Neuron (in vitro differentiated cells): ENCODE results near the gene SLC33A1.

Source experiments
- H2AFZ ChIP-seq: one replicate; pipeline ENCODE4 v1.6.1; 2013; ENCODE audit warnings: low read depth, mild to moderate bottlenecking, inconsistent platforms, low read length, moderate library complexity
- H3K27me3 ChIP-seq: one replicate; pipeline ENCODE4 v1.6.1; 2013; ENCODE audit warnings: low read length; ENCODE audit not compliant: insufficient read depth
- H3K36me3 ChIP-seq: one replicate; pipeline ENCODE4 v1.6.1; 2013; ENCODE audit warnings: low read length; ENCODE audit not compliant: insufficient read depth
- H3K4me1 ChIP-seq: one replicate; pipeline ENCODE4 v1.6.1; 2013; ENCODE audit warnings: low read length; ENCODE audit not compliant: insufficient read depth
- H3K4me3 ChIP-seq: 2 replicates; pipeline ENCODE4 v1.5.1; 2013; ENCODE audit warnings: mild to moderate bottlenecking, low read length, moderate library complexity
- H3K9me3 ChIP-seq: one replicate; pipeline ENCODE4 v1.6.1; 2013; ENCODE audit warnings: low read length

The SLC33A1 gene

DNA sequence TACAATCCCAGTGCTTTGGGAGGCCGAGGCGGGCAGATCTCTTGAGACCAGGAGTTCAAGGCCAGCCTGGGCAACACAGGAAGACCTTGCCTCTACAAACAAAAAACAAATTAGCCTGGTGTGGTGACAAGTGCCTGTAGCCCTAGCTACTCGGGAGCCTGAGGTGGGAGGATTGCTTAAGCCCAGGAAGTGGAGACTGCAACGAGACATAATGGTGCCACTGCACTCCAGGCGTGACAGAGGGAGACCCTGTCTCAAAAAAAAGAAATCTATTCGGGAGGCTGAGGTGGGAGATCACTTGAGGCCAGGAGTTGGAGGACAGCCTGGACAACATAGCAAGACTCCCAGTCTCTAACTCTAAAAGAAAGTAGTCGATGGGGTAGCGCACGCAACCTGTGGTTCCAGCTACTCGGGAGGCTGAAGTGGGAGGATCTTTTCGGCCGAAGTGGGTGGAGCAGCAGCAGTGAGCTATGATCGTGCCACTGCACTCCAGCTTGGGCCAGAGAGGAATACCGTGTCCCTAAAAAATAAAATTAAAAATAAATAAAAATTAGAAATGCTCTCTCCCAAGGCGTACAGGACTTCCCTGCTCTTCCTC, 48.9 kb downstream of the SLC33A1 start:
- H2AFZ ChIP-seq: no peak overlapping the region
- no peaks in the 10 kb centered on the region for H3K9me3 ChIP-seq
- no peaks in the 10 kb centered on the region for H3K27me3 ChIP-seq
- H3K4me1 ChIP-seq: no peaks in the 10 kb centered on the region
- H3K36me3 ChIP-seq: no peaks in the 10 kb centered on the region
- peak overlapping the region; percentile 73 for H3K4me3 ChIP-seq

DNA sequence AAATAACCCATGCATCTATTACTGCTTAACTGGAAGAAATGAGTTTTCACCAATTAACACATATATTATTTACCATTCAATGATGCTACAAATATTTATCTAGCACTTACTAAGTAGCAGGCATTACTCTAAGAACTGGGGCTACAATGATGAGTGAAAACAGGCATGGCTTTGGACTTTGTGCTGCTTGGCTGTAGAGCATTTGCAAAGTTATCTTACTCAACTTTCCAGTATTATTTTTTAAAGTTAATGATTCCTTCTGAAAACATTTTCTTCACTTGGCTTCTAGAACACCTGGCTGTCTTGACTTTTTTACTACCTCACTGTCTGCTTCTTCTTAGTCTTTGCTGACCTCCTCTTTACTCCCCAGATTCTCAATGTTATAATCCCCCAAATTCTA, 49.9 kb downstream of the SLC33A1 start:
- Histone ChIP-seq H3K9me3 (no peaks in the 10 kb centered on the region), H3K4me1 (no peaks in the 10 kb centered on the region), H3K4me3 (no peak overlapping the region), H3K36me3 (peaks cover 4% of the 10 kb centered on the region), H3K27me3 (no peaks in the 10 kb centered on the region), H2AFZ (no peak overlapping the region)

DNA sequence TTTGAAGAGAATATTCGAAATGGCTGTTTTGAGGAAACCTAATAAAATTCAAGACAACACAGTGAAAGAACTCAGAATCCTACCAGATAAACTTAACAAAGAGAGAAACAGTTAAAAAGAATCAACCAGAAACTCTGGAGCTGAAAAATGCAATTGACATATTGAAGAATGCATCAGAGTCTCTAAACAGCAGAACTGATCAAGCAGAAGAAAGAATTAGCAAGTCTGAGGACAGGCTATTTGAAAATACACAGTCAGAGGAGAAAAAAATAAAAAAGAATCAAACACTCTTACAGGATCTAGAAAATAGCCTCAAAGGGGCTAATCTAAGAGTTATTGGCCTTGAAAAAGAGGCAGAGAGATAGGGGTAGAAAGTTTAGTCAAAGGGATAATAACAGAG, 61.7 kb downstream of the SLC33A1 start:
- Histone ChIP-seq H3K4me3 (no peak overlapping the region), H3K27me3 (no peaks in the 10 kb centered on the region), H3K9me3 (peaks cover 13% of the 10 kb centered on the region), H3K36me3 (peaks cover 3% of the 10 kb centered on the region), H2AFZ (no peak overlapping the region), H3K4me1 (no peaks in the 10 kb centered on the region)

DNA sequence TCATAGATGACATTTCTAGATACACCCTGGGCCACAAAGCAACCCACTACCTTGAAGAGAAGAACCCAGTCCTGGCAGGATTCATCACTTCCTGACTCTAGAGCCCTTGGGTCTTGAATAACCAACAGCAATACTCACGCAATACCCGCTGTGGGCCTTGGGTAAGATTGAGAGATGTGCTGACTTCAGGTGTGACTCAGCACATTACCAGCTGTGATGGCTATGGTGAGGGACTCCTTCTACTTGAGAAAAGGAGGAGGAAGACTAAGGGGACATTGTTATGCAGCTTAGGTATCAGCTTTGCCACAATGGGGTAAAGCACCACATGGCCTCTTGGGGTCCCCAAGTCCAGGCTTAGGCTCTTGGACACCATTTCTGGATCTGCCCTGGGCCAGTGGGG, 63.0 kb downstream of the SLC33A1 start:
- no peak overlapping the region for H3K4me3 ChIP-seq
- H3K27me3 ChIP-seq: no peaks in the 10 kb centered on the region
- no peaks in the 10 kb centered on the region for H3K4me1 ChIP-seq
- peaks cover 3% of the 10 kb centered on the region for H3K36me3 ChIP-seq
- peaks cover 13% of the 10 kb centered on the region for H3K9me3 ChIP-seq
- H2AFZ ChIP-seq: no peak overlapping the region

DNA sequence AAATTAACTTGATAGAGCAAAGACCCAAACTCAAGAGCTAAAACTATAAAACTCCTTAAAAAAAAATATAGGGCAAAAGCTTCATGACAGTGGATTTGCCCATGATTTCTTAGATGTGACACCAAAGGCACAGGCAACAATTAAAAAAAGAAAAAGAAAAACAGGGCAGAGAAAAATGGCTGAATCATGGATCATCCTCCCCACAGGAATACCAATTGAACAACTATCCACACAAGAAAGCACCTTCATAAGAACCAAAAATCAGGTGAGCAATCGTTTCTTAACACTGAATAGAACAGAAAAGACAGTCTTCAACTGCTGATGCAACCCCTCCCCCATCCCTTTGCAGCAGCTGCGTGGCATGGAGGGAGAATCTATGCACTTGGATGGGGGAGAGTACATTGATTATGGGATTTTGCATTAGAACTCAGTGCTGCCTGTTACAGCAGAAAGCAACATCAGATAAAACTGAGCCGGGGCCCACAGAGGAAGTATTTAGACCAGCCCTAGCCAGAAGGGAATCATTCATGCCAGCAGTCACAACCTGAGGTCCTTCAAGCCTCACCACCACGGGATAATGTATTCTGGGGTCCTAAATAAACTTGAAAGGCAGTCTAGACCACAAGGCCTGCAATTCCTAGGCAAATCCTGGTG, 63.8 kb downstream of the SLC33A1 start:
- Histone ChIP-seq H3K9me3 (peaks cover 13% of the 10 kb centered on the region), H3K4me3 (no peak overlapping the region), H3K4me1 (no peaks in the 10 kb centered on the region), H3K36me3 (peaks cover 3% of the 10 kb centered on the region), H2AFZ (no peak overlapping the region), H3K27me3 (no peaks in the 10 kb centered on the region)

DNA sequence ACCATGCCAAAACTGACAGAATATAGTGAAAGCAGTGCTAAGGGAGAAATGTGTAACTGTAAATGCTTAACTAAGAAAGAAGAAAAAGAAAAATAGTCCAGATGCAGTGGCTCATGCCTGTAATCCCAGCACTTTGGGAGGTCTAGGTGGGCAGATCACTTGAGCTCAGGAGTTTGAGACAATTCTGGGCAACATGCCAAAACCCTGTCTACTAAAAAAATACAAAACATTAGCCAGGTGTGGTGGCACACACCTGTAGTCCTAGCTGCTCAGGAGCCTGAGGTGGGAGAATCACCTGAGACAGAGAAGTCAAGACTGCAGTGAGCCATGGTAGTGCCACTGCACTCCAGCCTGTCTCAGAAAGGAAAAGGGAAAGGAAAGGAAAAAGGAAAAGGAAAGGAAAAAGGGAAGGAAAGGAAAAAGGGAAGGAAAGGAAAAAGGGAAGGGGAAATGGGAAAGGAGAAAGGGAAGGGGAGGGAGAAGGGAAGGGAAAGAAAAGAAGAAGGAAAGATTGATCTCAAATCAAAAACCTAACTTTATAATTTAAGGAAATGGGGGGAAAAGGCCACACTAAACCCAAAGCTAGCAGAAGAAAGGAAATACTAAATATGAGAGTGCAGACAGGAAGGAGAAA, 68.4 kb downstream of the SLC33A1 start:
- no peaks in the 10 kb centered on the region for H3K9me3 ChIP-seq
- H2AFZ ChIP-seq: no peak overlapping the region
- no peak overlapping the region for H3K4me3 ChIP-seq
- H3K27me3 ChIP-seq: no peaks in the 10 kb centered on the region
- H3K4me1 ChIP-seq: no peaks in the 10 kb centered on the region
- H3K36me3 ChIP-seq: no peaks in the 10 kb centered on the region

DNA sequence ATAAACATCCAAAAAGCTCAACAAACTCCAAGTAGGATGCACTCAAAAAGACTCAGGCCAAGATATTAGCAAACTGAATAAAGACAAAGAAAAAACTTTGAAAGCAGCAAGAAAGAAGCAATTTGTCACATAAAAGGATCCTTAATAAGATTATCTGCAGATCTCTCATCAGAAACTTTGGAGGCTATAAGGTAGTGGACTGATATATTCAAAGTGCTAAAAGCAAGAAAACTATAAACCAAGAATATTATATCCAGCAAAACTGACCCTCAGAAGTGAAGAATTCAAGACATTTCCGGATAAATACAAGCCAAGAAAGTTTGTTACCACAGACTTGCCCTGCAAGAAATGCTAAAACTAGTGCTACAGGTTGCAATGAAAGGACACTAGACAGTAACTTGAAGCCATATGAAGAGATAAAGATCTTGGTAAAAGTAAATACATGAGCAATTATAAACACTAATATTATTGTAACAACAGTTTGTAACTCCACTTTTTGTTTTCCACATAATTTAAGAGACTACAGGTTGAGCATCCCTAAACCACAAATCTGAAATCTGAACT, 71.8 kb downstream of the SLC33A1 start:
- Histone ChIP-seq H2AFZ (no peak overlapping the region), H3K27me3 (no peaks in the 10 kb centered on the region), H3K4me1 (no peaks in the 10 kb centered on the region), H3K36me3 (peaks cover 5% of the 10 kb centered on the region), H3K9me3 (peaks cover 3% of the 10 kb centered on the region), H3K4me3 (no peak overlapping the region)

DNA sequence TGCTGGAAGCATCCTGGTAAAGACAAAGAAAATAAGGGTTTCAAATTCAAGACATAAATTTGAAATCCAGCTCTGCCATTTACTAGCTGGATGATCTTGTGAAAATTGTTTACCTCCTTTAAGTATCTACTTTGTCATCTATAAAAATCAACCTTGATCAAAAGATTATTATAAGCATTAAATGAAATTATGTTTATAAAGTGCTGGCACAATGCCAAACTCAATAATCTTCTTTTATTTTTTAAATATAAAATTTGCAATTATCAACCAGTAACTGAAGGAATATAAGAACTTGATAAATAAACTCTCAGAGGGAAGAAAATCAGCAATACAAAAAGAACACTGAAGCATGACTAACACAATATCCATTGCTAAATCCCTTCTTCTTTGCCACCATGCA, 73.9 kb downstream of the SLC33A1 start:
- Histone ChIP-seq H3K4me1 (no peaks in the 10 kb centered on the region), H3K27me3 (no peaks in the 10 kb centered on the region), H3K4me3 (no peak overlapping the region), H3K9me3 (peaks cover 3% of the 10 kb centered on the region), H3K36me3 (peaks cover 5% of the 10 kb centered on the region), H2AFZ (no peak overlapping the region)

DNA sequence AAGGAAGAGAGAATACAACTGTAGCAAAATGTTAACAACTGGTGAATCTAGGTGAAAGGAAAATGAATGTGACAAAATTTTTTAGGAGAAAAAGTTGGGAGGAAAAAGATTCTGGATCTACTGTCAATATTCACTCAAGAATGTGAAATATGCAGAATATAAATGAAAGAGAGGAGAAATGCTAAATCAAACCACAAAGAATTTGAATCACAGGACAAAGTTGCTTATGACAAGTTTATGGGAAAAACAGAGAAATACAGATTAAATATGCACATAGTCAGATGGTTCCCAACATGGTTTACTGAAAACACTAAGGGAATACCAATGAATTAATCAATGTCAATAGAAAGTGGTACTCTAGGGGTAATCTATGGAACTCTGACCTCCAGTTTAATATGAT, 75.8 kb downstream of the SLC33A1 start:
- H3K27me3 ChIP-seq: no peaks in the 10 kb centered on the region

DNA sequence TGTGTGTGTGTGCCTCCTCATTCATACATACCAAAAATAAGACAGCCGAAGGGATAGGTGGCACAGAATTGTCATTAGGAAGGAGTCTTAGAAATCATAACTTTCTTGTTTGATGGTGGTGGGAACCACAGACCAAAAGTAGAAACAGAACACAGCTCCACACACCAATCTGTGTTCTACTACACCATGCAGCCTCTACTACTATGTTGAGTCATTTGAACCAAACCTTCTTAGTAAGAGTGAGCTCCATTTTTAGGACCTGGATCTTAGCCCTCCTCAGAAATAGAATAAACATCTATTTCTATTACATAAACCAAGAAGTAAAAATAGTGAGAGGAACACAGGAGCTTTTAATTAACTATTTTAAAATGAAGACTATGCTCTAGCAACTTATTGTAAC, 81.4 kb downstream of the SLC33A1 start:
- Histone ChIP-seq H3K36me3 (peaks cover 9% of the 10 kb centered on the region), H3K27me3 (no peaks in the 10 kb centered on the region), H3K4me3 (no peak overlapping the region), H2AFZ (no peak overlapping the region), H3K9me3 (peaks cover 8% of the 10 kb centered on the region), H3K4me1 (no peaks in the 10 kb centered on the region)

More for the DNA sequence above, 75.8 kb downstream of the SLC33A1 start:
- Histone ChIP-seq H3K4me1 (no peaks in the 10 kb centered on the region), H3K4me3 (no peak overlapping the region), H2AFZ (no peak overlapping the region), H3K36me3 (peaks cover 5% of the 10 kb centered on the region), H3K9me3 (peaks cover 3% of the 10 kb centered on the region)

DNA sequence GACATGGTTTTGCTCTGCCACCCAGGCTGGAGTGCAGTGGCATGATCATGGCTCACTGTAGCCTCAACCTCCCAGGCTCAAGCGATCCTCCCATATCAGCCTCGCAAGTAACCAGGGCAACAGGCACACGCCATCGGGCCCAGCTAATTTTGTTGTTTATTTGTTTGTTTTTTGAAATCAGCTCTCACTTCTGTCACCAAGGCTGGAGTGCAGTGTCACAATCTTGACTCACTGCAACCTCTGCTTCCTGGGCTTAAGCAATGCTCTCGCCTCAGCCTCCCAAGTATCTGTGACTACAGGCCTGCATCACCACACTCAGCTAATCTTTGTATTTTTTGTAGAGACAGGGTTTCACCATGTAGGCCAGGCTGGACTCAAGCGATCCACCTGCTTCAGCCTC, 83.1 kb downstream of the SLC33A1 start:
- Histone ChIP-seq H3K27me3 (no peaks in the 10 kb centered on the region), H3K4me3 (no peak overlapping the region), H3K9me3 (peaks cover 8% of the 10 kb centered on the region), H3K36me3 (peaks cover 9% of the 10 kb centered on the region), H3K4me1 (no peaks in the 10 kb centered on the region), H2AFZ (no peak overlapping the region)
